ENCODE data around the gene PIWIL1.

Gene PIWIL1

DNA sequence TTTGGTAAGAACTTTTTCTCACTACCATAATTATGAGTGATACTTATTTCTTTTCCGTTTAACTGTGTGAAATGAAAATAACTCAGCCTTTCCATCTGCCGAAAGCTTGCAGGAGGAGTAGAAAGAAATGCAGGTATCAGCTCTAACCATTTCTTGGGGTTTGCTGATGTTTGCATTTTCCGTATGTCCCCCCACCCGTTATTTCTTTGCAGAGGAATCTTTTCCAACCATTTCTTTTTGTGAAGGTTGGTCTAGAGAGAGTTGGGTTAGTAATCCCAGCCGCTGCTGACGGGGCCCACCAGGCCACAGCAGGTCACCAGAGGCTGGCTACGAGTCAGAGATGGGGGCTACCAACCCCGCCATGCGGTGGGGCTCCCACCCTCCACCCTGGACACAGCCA lies 7.0 kb upstream of the PIWIL1 start:
- H3K4me3 Mint-ChIP-seq = no peak overlapping the region
- H3K4me1 Mint-ChIP-seq (ENCODE audit: low read depth) = no peaks in the 10 kb centered on the region
- H3K27ac Mint-ChIP-seq = no peak overlapping the region
- H3K27me3 Mint-ChIP-seq = peaks cover 19% of the 10 kb centered on the region
- no peaks in the 10 kb centered on the region for H3K36me3 Mint-ChIP-seq
- H3K9me3 Mint-ChIP-seq (ENCODE audit: low read depth) = no peaks in the 10 kb centered on the region

DNA sequence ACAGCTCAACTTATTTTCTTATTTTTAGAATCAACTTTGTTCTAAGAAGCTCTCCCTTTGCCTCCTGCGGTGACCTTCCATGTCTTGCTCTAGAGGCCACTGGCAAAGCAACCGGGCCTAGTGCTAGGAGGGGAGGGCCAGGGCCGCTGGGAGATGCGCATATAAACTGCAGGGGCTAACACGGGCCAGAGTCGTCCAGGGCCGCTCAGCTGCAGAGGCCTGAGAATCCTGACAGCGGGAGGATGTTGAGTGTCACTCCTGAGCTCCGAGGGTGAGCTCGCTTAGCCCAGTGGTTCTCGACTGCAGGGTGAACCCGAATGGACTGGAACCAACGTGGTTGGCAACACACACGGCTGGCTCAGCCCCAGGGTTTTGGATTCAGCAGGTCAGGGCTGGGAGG lies 6.5 kb upstream of the PIWIL1 start:
- Mint-ChIP-seq H3K27me3 (peaks cover 20% of the 10 kb centered on the region), H3K27ac (no peak overlapping the region), H3K36me3 (no peaks in the 10 kb centered on the region), H3K4me3 (no peak overlapping the region), H3K9me3 (ENCODE audit: low read depth) (no peaks in the 10 kb centered on the region), H3K4me1 (ENCODE audit: low read depth) (no peaks in the 10 kb centered on the region)

DNA sequence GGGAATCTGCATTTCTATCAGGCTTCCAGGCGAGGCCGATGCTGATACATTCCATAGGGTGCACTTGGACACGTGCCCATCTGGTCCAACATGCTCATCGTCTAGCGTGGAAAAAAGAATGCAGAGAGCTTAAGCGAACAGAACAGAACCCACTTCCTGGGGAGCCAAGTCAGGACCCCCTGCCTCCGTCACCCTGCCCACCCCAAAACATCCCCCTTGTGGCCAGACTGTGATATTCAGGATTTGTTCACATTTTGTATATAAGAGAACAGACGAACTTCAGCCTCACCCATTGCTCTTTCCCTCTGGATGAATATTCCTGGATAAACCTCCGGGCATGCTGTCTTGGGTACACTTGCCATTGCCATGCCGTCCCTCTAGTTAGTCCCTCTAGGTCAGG lies 4.3 kb upstream of the PIWIL1 start:
- peaks cover 20% of the 10 kb centered on the region for H3K27me3 Mint-ChIP-seq
- H3K4me3 Mint-ChIP-seq = no peak overlapping the region
- no peaks in the 10 kb centered on the region for H3K36me3 Mint-ChIP-seq
- no peaks in the 10 kb centered on the region for H3K4me1 Mint-ChIP-seq (ENCODE audit: low read depth)
- no peaks in the 10 kb centered on the region for H3K9me3 Mint-ChIP-seq (ENCODE audit: low read depth)
- H3K27ac Mint-ChIP-seq = no peak overlapping the region

DNA sequence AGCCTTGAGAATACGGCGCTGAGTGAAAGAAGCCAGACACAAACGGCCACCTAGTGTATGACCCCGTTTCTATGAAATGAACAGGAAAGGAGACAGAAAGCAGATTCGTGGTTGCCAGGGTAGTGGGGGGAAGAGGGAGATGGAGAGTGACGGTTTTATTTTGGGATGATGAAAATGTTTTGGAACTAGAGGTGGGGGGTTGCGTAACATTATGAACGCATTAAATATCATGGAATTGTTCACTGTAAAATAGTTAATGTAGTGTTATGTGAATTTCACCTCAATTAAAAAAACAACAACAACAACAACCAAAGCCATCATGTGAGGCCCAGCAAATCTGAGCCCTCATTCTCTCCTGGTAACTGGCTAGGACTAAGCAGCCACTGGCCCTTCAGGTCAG lies 3.3 kb upstream of the PIWIL1 start:
- Mint-ChIP-seq H3K36me3 (no peaks in the 10 kb centered on the region), H3K4me3 (no peak overlapping the region), H3K27ac (no peak overlapping the region), H3K27me3 (peaks cover 20% of the 10 kb centered on the region), H3K4me1 (ENCODE audit: low read depth) (no peaks in the 10 kb centered on the region), H3K9me3 (ENCODE audit: low read depth) (no peaks in the 10 kb centered on the region)

DNA sequence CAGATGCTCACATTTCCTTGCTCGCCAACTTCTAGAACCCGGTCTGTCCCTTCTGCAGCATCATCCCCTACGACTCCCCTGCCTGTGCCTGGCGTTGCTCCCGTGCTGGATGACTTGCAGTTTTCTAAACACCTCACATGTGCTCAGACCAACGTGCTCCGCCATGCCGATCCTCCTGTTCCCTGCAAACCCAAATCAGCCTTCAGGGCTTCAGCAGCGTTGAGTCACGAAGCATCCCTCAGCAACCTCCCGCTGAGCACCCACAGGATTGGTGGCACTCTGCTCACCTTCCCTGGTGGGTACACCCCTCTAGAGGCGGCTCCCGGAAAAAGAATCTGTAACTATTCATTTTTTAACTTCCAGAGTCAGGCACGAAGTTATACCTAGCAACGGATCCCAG lies 2.8 kb upstream of the PIWIL1 start:
- no peaks in the 10 kb centered on the region for H3K36me3 Mint-ChIP-seq
- peaks cover 3% of the 10 kb centered on the region for H3K4me1 Mint-ChIP-seq (ENCODE audit: low read depth)
- no peaks in the 10 kb centered on the region for H3K9me3 Mint-ChIP-seq (ENCODE audit: low read depth)

DNA sequence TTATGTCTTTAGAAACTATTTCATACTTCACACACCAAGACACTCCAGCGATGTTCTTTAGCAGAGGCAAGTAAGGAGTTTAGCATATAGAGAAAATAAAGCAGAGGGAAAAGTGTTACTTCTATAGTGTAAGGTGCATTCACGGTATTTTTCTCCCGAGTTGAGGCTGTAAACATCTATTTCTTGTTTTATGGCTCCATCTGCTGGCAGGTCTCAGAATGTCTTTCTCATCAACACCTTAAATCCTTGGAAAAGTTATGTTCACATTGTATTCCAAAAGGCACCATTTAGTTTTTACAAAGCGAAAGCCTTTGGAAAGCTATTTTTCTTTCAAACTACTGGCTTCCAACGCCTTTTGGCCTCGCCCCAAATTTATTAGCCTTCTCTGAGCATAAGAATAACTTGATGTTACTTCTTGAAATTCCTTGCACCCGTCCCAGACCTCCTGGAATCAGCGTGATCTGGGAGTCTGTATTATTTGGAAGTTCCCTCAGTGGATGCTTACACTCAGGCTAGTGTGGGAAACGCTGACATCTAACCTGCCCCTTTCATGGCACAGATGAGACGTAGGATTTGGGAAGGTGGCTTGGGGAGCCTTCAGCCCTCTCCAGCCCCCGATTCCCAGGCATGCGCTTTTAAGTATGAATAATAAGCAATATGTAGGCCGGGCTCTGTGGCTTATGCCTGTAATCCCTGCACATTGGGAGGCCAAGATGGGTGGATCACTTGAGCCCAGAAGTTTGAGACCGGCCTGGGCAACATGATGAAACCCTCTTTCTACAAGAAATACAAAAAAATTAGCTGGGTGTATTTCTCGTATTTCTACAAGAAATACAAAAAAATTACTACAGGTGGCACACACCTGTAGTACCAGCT lies 1.9 kb upstream of the PIWIL1 start:
- Mint-ChIP-seq H3K4me1 (ENCODE audit: low read depth) (peaks cover 5% of the 10 kb centered on the region), H3K27ac (no peak overlapping the region), H3K4me3 (no peak overlapping the region), H3K36me3 (no peaks in the 10 kb centered on the region), H3K9me3 (ENCODE audit: low read depth) (no peaks in the 10 kb centered on the region), H3K27me3 (peaks cover 27% of the 10 kb centered on the region)

More for the DNA sequence above, 2.8 kb upstream of the PIWIL1 start:
- Mint-ChIP-seq H3K27me3 (peaks cover 23% of the 10 kb centered on the region), H3K4me3 (no peak overlapping the region), H3K27ac (no peak overlapping the region)

DNA sequence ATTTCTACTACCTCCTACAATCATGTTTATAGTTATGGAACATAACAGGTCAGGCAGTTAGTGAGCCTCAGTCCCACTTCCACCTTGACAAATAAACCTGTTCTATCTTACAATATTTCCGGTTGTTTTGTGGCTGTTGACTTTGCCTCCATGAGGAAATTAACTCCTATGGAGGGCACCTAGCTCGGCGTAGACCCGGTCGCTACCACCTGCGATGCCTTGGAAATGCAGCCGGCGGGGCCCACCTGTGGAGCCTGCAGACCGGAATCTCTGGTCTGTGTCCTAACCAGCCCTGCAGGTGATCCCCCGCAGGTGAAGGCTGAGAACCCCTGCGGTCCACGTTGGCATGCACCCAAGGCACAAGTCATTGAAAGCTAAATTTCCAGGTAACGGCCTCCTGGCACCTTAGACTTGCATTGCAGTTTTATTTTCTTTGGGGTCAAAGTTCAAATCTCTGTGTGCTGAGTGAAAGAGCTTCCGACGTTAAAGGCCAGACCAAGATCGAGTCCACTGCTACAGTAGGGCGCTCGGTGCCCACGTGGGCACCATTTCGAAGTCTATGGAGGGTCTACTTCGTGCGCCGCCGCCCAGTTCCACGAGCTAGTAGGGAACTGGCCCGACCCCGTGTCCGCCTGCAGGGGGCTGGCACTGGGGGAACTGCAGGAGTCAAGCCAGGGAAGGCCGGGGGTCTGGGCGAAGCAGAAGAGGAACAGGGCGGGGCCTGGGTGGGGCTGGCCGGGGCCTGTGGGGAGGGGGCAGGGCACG lies 782 bp upstream of the PIWIL1 start:
- Mint-ChIP-seq H3K27me3 (peaks cover 25% of the 10 kb centered on the region), H3K36me3 (no peaks in the 10 kb centered on the region), H3K27ac (no peak overlapping the region), H3K9me3 (ENCODE audit: low read depth) (no peaks in the 10 kb centered on the region), H3K4me3 (no peak overlapping the region), H3K4me1 (ENCODE audit: low read depth) (peaks cover 5% of the 10 kb centered on the region)

DNA sequence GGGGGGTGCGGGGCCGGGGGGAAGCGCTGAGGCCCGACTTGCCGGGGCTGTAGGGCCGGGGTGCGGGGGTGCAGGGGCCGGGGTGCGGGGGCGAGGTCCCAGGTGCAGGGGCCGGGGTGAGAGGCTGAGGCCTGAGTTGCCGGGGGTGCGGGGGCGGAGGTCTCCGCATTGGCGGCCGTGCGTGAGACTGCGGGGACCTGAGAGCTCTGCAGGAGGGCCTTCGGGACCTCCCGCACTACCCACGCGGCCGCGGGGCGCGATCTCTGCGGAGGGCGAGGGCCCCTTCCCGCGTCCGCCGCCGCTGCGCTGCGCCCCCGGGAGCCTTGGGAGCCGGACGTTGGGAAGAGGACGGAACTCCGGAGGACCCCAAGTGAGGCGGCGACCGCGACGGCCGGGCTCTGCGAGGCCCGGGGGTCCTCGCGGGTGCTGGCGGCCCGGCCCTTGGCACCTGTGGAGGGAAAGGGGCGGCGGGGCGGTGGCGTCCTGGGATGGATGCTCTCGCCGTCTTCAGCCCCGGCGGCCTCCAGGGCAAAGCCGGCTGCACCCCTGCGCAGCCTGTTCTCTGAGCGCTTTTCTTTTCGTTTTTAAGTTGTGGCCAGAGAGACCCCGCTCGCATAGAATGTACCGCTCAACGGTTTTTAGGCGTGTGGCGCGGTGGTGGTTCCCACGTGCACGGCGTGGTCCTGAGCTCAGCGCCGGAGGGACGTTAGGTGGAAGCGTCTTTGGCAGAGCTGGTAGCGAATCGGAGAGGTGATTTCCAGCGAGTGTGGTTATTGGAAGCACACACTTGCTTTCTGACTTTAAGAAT lies 1.3 kb downstream of the PIWIL1 start:
- Mint-ChIP-seq H3K4me1 (ENCODE audit: low read depth) (peaks cover 5% of the 10 kb centered on the region), H3K27me3 (peaks cover 19% of the 10 kb centered on the region), H3K36me3 (no peaks in the 10 kb centered on the region), H3K4me3 (no peak overlapping the region), H3K27ac (no peak overlapping the region), H3K9me3 (ENCODE audit: low read depth) (no peaks in the 10 kb centered on the region)

DNA sequence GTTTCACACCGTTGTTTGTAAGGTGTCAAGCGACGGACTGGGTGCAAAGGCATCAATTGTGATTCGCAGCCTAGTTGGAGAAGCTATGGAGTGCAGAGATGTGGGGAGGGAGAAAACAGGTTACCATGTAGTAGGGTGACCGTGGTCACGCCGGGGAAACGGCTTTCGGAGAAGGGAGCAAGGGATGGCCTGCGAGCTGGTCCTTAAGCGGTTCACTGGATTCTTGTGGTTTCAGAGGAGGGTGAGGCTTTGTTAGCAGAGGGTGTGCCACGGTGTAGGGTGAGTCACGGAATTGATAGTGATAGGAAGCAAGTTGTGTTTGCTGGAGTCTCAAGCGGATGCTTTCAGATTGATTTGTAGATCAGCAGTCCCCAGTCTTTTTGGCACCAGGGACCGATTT lies 2.3 kb downstream of the PIWIL1 start:
- H3K27ac Mint-ChIP-seq = no peak overlapping the region
- H3K4me1 Mint-ChIP-seq (ENCODE audit: low read depth) = peaks cover 5% of the 10 kb centered on the region
- no peaks in the 10 kb centered on the region for H3K36me3 Mint-ChIP-seq
- H3K4me3 Mint-ChIP-seq = no peak overlapping the region
- H3K27me3 Mint-ChIP-seq = peaks cover 11% of the 10 kb centered on the region
- no peaks in the 10 kb centered on the region for H3K9me3 Mint-ChIP-seq (ENCODE audit: low read depth)

DNA sequence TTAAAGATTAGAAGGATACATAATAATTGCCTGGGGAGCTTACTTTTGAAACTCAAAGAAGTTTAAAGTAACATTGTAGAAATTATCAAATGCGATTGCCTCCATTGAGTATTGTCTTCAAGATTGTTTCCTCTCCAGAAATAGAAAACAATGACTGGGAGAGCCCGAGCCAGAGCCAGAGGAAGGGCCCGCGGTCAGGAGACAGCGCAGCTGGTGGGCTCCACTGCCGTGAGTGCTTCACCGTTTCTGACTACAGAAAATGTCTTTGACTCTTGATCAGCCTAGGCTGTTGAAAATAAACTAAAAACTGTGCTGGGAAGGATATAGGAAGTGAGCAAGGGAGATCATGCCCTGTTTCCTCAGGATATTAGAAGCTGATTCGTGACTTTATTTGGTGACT lies 4.8 kb downstream of the PIWIL1 start:
- H3K9me3 Mint-ChIP-seq (ENCODE audit: low read depth) = no peaks in the 10 kb centered on the region
- peaks cover 5% of the 10 kb centered on the region for H3K4me1 Mint-ChIP-seq (ENCODE audit: low read depth)
- no peaks in the 10 kb centered on the region for H3K36me3 Mint-ChIP-seq
- H3K4me3 Mint-ChIP-seq = no peak overlapping the region
- H3K27ac Mint-ChIP-seq = no peak overlapping the region
- H3K27me3 Mint-ChIP-seq = peaks cover 13% of the 10 kb centered on the region

DNA sequence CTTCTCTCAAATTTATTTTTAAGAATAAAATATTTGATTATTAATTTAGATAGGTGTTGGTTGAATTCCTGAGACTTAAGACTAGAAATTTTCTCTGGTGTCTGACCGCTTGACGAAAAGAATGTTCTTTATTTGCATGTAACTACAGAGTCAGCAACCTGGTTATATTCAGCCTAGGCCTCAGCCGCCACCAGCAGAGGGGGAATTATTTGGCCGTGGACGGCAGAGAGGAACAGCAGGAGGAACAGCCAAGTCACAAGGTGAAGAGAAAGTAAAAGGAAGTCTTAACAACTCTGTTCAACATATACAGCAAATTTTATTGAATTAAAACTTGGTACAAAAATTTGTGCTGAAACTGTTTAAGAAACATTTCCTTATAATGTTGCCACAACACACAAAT lies 5.2 kb downstream of the PIWIL1 start:
- peaks cover 5% of the 10 kb centered on the region for H3K4me1 Mint-ChIP-seq (ENCODE audit: low read depth)
- H3K36me3 Mint-ChIP-seq = no peaks in the 10 kb centered on the region
- no peaks in the 10 kb centered on the region for H3K9me3 Mint-ChIP-seq (ENCODE audit: low read depth)
- no peak overlapping the region for H3K4me3 Mint-ChIP-seq
- peaks cover 13% of the 10 kb centered on the region for H3K27me3 Mint-ChIP-seq
- no peak overlapping the region for H3K27ac Mint-ChIP-seq

DNA sequence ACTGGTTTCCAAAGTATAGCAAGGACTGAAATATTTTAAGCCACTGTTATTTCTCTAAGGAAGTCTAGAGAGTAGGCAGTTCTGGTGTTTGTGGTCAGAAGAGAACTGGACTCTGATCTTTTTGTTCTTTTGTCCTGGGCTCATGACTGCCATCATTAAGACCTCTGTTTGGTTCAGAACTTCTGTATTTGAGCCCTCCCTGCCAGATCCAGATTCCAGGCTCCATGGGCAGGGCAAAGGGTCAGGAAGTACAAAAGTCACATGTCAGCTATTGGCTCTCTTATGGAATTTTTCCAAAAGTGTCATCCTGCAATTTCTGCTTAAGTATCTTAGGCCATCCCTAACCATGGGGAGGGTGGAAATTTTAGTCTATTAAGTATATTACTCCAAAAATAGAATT lies 6.8 kb downstream of the PIWIL1 start:
- peaks cover 5% of the 10 kb centered on the region for H3K4me1 Mint-ChIP-seq (ENCODE audit: low read depth)
- no peak overlapping the region for H3K4me3 Mint-ChIP-seq
- peaks cover 19% of the 10 kb centered on the region for H3K27me3 Mint-ChIP-seq
- H3K27ac Mint-ChIP-seq = no peak overlapping the region
- H3K9me3 Mint-ChIP-seq (ENCODE audit: low read depth) = no peaks in the 10 kb centered on the region
- H3K36me3 Mint-ChIP-seq = no peaks in the 10 kb centered on the region

DNA sequence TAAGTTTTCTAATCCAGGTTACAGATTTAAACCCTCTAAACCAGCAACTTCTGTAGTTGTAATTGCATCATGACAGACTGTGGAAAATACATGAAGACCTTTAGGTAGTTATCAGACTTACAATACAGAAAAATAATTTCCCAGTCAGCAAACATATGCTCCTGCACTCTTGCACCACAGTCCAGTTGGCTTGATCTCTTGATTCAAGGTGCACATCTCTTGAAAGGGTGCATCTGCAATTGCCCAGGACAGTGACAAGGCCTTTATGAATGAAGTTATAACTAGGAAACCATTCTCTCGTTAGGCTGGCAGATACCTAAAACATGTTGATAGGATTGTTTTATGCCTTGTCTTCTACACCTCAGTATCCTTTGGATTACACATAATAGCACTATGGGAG lies 7.6 kb downstream of the PIWIL1 start:
- no peaks in the 10 kb centered on the region for H3K36me3 Mint-ChIP-seq
- peaks cover 18% of the 10 kb centered on the region for H3K27me3 Mint-ChIP-seq

DNA sequence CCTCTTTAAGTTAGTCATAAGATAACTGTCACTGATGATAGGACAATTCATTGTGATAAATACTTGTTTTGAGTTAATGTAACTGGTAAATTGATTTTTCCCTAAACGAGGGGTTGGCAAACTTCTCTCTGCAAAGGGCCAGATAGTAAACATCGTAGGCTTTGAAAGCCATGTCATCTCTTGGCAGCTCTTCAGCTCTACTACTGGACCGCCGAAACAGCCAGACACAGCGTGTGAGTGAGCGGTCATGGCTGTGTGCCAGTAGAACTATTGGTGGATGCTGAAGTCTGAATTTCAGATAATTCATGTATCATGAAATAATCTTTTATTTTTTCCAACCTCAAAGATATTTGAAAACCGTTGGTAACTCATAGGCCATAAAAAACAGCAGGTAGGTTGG lies 9.9 kb downstream of the PIWIL1 start:
- Mint-ChIP-seq H3K9me3 (ENCODE audit: low read depth) (no peaks in the 10 kb centered on the region), H3K36me3 (no peaks in the 10 kb centered on the region), H3K4me1 (ENCODE audit: low read depth) (no peaks in the 10 kb centered on the region), H3K4me3 (no peak overlapping the region), H3K27me3 (peaks cover 18% of the 10 kb centered on the region), H3K27ac (no peak overlapping the region)

More for the DNA sequence above, 7.6 kb downstream of the PIWIL1 start:
- Mint-ChIP-seq H3K9me3 (ENCODE audit: low read depth) (no peaks in the 10 kb centered on the region), H3K27ac (no peak overlapping the region), H3K4me1 (ENCODE audit: low read depth) (no peaks in the 10 kb centered on the region), H3K4me3 (no peak overlapping the region)

DNA sequence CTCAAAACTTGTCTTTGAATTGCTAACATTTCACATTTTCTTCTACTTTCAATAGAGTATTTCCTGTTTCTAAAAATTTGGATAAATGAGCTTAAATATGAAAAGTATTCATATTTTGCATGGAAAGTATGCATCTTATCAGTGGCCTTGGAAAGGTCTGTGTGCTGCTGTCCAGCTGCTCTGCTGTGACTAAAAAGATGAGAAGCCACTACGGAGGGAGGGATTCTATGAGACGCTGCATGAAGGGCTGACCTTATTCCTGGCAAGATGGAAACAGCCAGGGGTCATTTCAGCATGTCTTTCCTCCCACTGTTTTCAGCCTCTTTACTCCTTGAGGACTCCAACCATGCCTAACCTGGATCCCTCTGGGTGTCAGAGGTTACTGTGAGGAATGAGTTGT lies 13.0 kb downstream of the PIWIL1 start:
- no peaks in the 10 kb centered on the region for H3K9me3 Mint-ChIP-seq (ENCODE audit: low read depth)
- no peaks in the 10 kb centered on the region for H3K36me3 Mint-ChIP-seq
- H3K27ac Mint-ChIP-seq = no peak overlapping the region
- H3K4me1 Mint-ChIP-seq (ENCODE audit: low read depth) = no peaks in the 10 kb centered on the region
- H3K27me3 Mint-ChIP-seq = peaks cover 14% of the 10 kb centered on the region
- no peak overlapping the region for H3K4me3 Mint-ChIP-seq

All from activated naive CD8-positive, alpha-beta T cell (primary cell).